HL-60 (cell line): Measurements from ENCODE around the gene MAP3K20.

Experiments
- DNase-seq, 2 experiments: peaks; one replicate each; pipeline ENCODE4 v3.0.0-alpha.2; 2010 to 2020; ENCODE audit warnings: low read depth in 1 of 2, low spot score in 1 of 2
- H3K27ac ChIP-seq: fragments of 250-450 bp; sonication (Bioruptor Pico); replicated peaks from 2 replicates; pipeline ENCODE4 v1.5.1; 2020; ENCODE audit warnings: mild to moderate bottlenecking, moderate library complexity
- H3K27me3 ChIP-seq: fragments of 250-450 bp; sonication (Bioruptor Pico); 2 replicates; pipeline ENCODE4 v1.5.1; 2021; ENCODE audit warnings: mild to moderate bottlenecking, moderate library complexity; ENCODE audit not compliant: insufficient read depth, poor library complexity, severe bottlenecking
- H3K4me3 ChIP-seq: replicated peaks from 2 replicates; pipeline ENCODE4 v1.5.1; 2011; ENCODE audit warnings: mild to moderate bottlenecking, control low read depth, low read length; ENCODE audit not compliant: insufficient read depth
- GABPA ChIP-seq: IDR thresholded peaks from 2 replicates; pipeline ENCODE4 v1.6.1; 2012; ENCODE audit warnings: low read depth
- POLR2AphosphoS5 ChIP-seq: IDR thresholded peaks from 2 replicates; pipeline ENCODE4 v1.6.1; 2012; ENCODE audit warnings: low read depth
- REST ChIP-seq: IDR thresholded peaks from 2 replicates; pipeline ENCODE4 v1.6.1; 2012; ENCODE audit warnings: low read depth; ENCODE audit not compliant: insufficient replicate concordance
- SPI1 ChIP-seq: IDR thresholded peaks from 2 replicates; pipeline ENCODE4 v1.6.1; 2012; ENCODE audit warnings: low read depth, mild to moderate bottlenecking, borderline replicate concordance
- TF ChIP-seq, protein P1 (sequence below): IDR thresholded peaks from one replicate; pipeline ENCODE4 v1.5.1; 2011; ENCODE audit warnings: low read length, control low read depth, inconsistent platforms; ENCODE audit not compliant: insufficient read depth

MAP3K20 gene

GRCh38 chr2:173230181-173230580, 154.5 kb downstream of the MAP3K20 start:
- no peaks in the 10 kb centered on the region for H3K27me3 ChIP-seq
- no peak overlapping the region for H3K4me3 ChIP-seq
- TF ChIP-seq GABPA (no peak), POLR2AphosphoS5 (no peak), SPI1 (no peak), REST (no peak)
- TF ChIP-seq, protein P1, sequence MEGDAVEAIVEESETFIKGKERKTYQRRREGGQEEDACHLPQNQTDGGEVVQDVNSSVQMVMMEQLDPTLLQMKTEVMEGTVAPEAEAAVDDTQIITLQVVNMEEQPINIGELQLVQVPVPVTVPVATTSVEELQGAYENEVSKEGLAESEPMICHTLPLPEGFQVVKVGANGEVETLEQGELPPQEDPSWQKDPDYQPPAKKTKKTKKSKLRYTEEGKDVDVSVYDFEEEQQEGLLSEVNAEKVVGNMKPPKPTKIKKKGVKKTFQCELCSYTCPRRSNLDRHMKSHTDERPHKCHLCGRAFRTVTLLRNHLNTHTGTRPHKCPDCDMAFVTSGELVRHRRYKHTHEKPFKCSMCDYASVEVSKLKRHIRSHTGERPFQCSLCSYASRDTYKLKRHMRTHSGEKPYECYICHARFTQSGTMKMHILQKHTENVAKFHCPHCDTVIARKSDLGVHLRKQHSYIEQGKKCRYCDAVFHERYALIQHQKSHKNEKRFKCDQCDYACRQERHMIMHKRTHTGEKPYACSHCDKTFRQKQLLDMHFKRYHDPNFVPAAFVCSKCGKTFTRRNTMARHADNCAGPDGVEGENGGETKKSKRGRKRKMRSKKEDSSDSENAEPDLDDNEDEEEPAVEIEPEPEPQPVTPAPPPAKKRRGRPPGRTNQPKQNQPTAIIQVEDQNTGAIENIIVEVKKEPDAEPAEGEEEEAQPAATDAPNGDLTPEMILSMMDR, result no peak
- no peak overlapping the region for H3K27ac ChIP-seq
- no peak for DNase-seq

DNA sequence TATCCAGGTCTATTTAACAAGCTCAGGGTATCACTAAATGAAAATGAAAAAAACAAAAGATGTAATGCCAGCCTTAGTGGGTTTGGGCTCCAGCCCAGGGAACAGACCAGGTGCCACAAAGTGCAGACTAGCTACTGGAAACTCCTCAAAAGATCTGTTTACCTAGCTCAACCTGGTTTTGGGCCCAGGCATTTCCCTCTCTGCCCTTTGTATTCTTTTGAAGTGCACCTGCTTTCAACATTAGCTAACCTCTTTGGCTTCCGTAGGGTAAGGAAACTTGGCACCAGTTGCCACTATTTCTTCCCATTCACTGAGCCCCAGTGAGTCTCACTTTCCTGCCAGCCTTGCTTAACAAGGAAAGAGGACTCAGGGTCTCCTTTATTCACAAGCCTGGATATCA, 155.4 kb downstream of the MAP3K20 start:
- no peaks in the 10 kb centered on the region for H3K27me3 ChIP-seq
- no peak for DNase-seq
- TF ChIP-seq POLR2AphosphoS5 (no peak), GABPA (no peak), REST (no peak), SPI1 (no peak)
- TF ChIP-seq, protein P1, result no peak
- H3K27ac ChIP-seq, result no peak overlapping the region
- H3K4me3 ChIP-seq, result no peak overlapping the region

GRCh38 chr2:173231465-173231864, 155.8 kb downstream of the MAP3K20 start:
- no peaks in the 10 kb centered on the region for H3K27me3 ChIP-seq
- TF ChIP-seq, protein P1, result no peak
- TF ChIP-seq REST (no peak), POLR2AphosphoS5 (no peak), SPI1 (no peak), GABPA (no peak)
- H3K27ac ChIP-seq, result no peak overlapping the region
- no peak overlapping the region for H3K4me3 ChIP-seq
- DNase-seq, result no peak
